WTC11 (cell line): Measurements from ENCODE around the gene NAALADL2. TPM values are rescaled to one million over a fixed set of nuclear protein-coding genes. Genes with fewer than 3 reads are reported as not detected.

ENCODE experiments used
- ATAC-seq: fragments of 200-7000 bp; cut with Tn5 transposase; 2 replicates; pipeline ENCODE4 v1.10.0; 2021; ENCODE audit warnings: mild to moderate bottlenecking, moderate library complexity
- CTCF ChIA-PET: fragments of 300-600 bp; sonication (Branson Sonifier 250); formaldehyde crosslinking; loops from one replicate; lab custom pipeline; 2021; ENCODE audit warnings: antibody characterized with exemption; lab: Charles Lee
- POLR2A ChIA-PET: fragments of 350-600 bp; sonication (Branson Sonifier 250); formaldehyde crosslinking; loops from one replicate; lab custom pipeline; 2021; ENCODE audit warnings: antibody characterized with exemption; lab: Charles Lee
- DNase-seq: peaks from one replicate; pipeline ENCODE4 v3.0.0; 2021; ENCODE audit warnings: low spot score
- H3K27ac Mint-ChIP-seq: 2 replicates; pipeline ENCODE4 v1.8.0; 2021; ENCODE audit warnings: mixed read lengths
- H3K27me3 Mint-ChIP-seq: 2 replicates; pipeline ENCODE4 v1.8.0; 2021; ENCODE audit warnings: low read depth, mild to moderate bottlenecking, moderate library complexity, mixed read lengths
- H3K36me3 Mint-ChIP-seq: 2 replicates; pipeline ENCODE4 v1.8.0; 2021; ENCODE audit warnings: mixed read lengths
- H3K4me1 Mint-ChIP-seq: 2 replicates; pipeline ENCODE4 v1.8.0; 2022; ENCODE audit warnings: mixed read lengths
- H3K4me3 Mint-ChIP-seq: 2 replicates; pipeline ENCODE4 v1.8.0; 2021; ENCODE audit warnings: mild to moderate bottlenecking, moderate library complexity, mixed read lengths
- H3K9me3 Mint-ChIP-seq: 2 replicates; pipeline ENCODE4 v1.8.0; 2021; ENCODE audit warnings: mixed read lengths
- ATF3 ChIP-seq: sonication (generic); formaldehyde crosslinking; conservative IDR thresholded peaks from 2 replicates; pipeline ENCODE4 v1.8.1; 2022; ENCODE audit warnings: mild to moderate bottlenecking, missing genetic modification reagents
- CTCF ChIP-seq: fragments of 200-600 bp; IDR thresholded peaks from 2 replicates; pipeline ENCODE4 v1.8.0; 2022; ENCODE audit warnings: antibody characterized with exemption
- E2F5 ChIP-seq: sonication (generic); formaldehyde crosslinking; IDR thresholded peaks from 2 replicates; pipeline ENCODE4 v1.8.1; 2022; ENCODE audit warnings: mild to moderate bottlenecking, moderate library complexity, missing genetic modification reagents
- ESRRA ChIP-seq: sonication (generic); formaldehyde crosslinking; IDR thresholded peaks from 2 replicates; pipeline ENCODE4 v1.8.1; 2022; ENCODE audit warnings: mild to moderate bottlenecking, missing genetic modification reagents, borderline replicate concordance
- ETV6 ChIP-seq: sonication (generic); formaldehyde crosslinking; IDR thresholded peaks from 2 replicates; pipeline ENCODE4 v1.8.1; 2022; ENCODE audit warnings: mild to moderate bottlenecking, missing genetic modification reagents
- FOXJ3 ChIP-seq: sonication (generic); formaldehyde crosslinking; IDR thresholded peaks from 2 replicates; pipeline ENCODE4 v1.9.0; 2021; ENCODE audit warnings: missing genetic modification reagents, mild to moderate bottlenecking, borderline replicate concordance
- FOXK1 ChIP-seq: sonication (generic); formaldehyde crosslinking; IDR thresholded peaks from 2 replicates; pipeline ENCODE4 v1.8.0; 2022; ENCODE audit warnings: mild to moderate bottlenecking, moderate library complexity, missing genetic modification reagents
- GRHL2 ChIP-seq: fragments of 250-450 bp; sonication (Bioruptor Pico); IDR thresholded peaks from 2 replicates; pipeline ENCODE4 v1.8.0; 2022; ENCODE audit warnings: mild to moderate bottlenecking, moderate library complexity; ENCODE audit not compliant: insufficient replicate concordance, severe bottlenecking
- HMGXB4 ChIP-seq: sonication (generic); formaldehyde crosslinking; IDR thresholded peaks from 2 replicates; pipeline ENCODE4 v1.8.1; 2023; ENCODE audit warnings: mild to moderate bottlenecking, moderate library complexity, missing genetic modification reagents
- IRF2 ChIP-seq: sonication (generic); formaldehyde crosslinking; IDR thresholded peaks from 2 replicates; pipeline ENCODE4 v1.8.0; 2022; ENCODE audit warnings: low read depth, missing genetic modification reagents, borderline replicate concordance
- MLX ChIP-seq: sonication (generic); formaldehyde crosslinking; IDR thresholded peaks from 2 replicates; pipeline ENCODE4 v1.8.1; 2023; ENCODE audit warnings: mild to moderate bottlenecking, missing genetic modification reagents, moderate library complexity
- MXD4 ChIP-seq: fragments of 250-450 bp; sonication (Bioruptor Pico); IDR thresholded peaks from 2 replicates; pipeline ENCODE4 v1.8.0; 2021; ENCODE audit warnings: mild to moderate bottlenecking, moderate library complexity, borderline replicate concordance
- NR1H2 ChIP-seq: sonication (generic); formaldehyde crosslinking; IDR thresholded peaks from 2 replicates; pipeline ENCODE4 v1.9.0; 2021; ENCODE audit warnings: mild to moderate bottlenecking, moderate library complexity, missing genetic modification reagents
- NR2C2 ChIP-seq: sonication (generic); formaldehyde crosslinking; IDR thresholded peaks from 2 replicates; pipeline ENCODE4 v1.8.0; 2022; ENCODE audit warnings: mild to moderate bottlenecking, missing genetic modification reagents
- SOX15 ChIP-seq: fragments of 250-450 bp; sonication (Bioruptor Pico); IDR thresholded peaks from 2 replicates; pipeline ENCODE4 v1.9.0; 2021; ENCODE audit warnings: mild to moderate bottlenecking
- ZNF219 ChIP-seq: sonication (generic); formaldehyde crosslinking; IDR thresholded peaks from 2 replicates; pipeline ENCODE4 v1.8.0; 2023; ENCODE audit warnings: missing genetic modification reagents, mild to moderate bottlenecking, borderline replicate concordance
- ZNF232 ChIP-seq: sonication (generic); formaldehyde crosslinking; IDR thresholded peaks from 2 replicates; pipeline ENCODE4 v1.8.0; 2022; ENCODE audit warnings: mild to moderate bottlenecking, missing genetic modification reagents
- ZNF263 ChIP-seq: sonication (generic); formaldehyde crosslinking; IDR thresholded peaks from 2 replicates; pipeline ENCODE4 v1.8.1; 2022; ENCODE audit warnings: low read depth, mild to moderate bottlenecking, moderate library complexity, missing genetic modification reagents
- ZNF317 ChIP-seq: sonication (generic); formaldehyde crosslinking; IDR thresholded peaks from 2 replicates; pipeline ENCODE4 v1.8.1; 2023; ENCODE audit warnings: low read depth, mild to moderate bottlenecking, moderate library complexity, missing genetic modification reagents, borderline replicate concordance
- ZNF671 ChIP-seq: fragments of 250-450 bp; sonication (Bioruptor Pico); IDR thresholded peaks from 2 replicates; pipeline ENCODE4 v1.8.0; 2021; ENCODE audit warnings: mild to moderate bottlenecking
- total RNA-seq: library from RNA; stranded (reverse); gene quantifications from 3 replicates; pipeline ENCODE4 v1.2.3, GENCODE V29; 2021
- TF ChIP-seq, protein P1 (sequence below): fragments of 250-450 bp; sonication (Bioruptor Pico); conservative IDR thresholded peaks from 2 replicates; pipeline ENCODE4 v1.9.0; 2021; ENCODE audit warnings: mild to moderate bottlenecking
- TF ChIP-seq, protein P2 (sequence below): sonication (generic); formaldehyde crosslinking; IDR thresholded peaks from 2 replicates; pipeline ENCODE4 v1.8.0; 2022; ENCODE audit warnings: mild to moderate bottlenecking, missing genetic modification reagents
- TF ChIP-seq, protein P3 (sequence below): fragments of 250-450 bp; sonication (Bioruptor Pico); IDR thresholded peaks from 2 replicates; pipeline ENCODE4 v1.9.0; 2021; ENCODE audit warnings: moderate library complexity, mild to moderate bottlenecking, inconsistent platforms, borderline replicate concordance
- TF ChIP-seq, protein P4 (sequence below): sonication (generic); formaldehyde crosslinking; IDR thresholded peaks from 2 replicates; pipeline ENCODE4 v1.8.1; 2023; ENCODE audit warnings: mild to moderate bottlenecking, missing genetic modification reagents, moderate library complexity

Gene NAALADL2
- total RNA-seq, 1 experiment from 2014 or later: 1.2 TPM

GRCh38 chr3:174826069-174826468, 33.1 kb upstream of the NAALADL2 start:
- CTCF ChIA-PET: no interaction called here
- TF ChIP-seq FOXK1 (CRISPR knock-in tag): no peak
- no peak for TF ChIP-seq MLX (CRISPR knock-in tag)
- TF ChIP-seq, protein P1, sequence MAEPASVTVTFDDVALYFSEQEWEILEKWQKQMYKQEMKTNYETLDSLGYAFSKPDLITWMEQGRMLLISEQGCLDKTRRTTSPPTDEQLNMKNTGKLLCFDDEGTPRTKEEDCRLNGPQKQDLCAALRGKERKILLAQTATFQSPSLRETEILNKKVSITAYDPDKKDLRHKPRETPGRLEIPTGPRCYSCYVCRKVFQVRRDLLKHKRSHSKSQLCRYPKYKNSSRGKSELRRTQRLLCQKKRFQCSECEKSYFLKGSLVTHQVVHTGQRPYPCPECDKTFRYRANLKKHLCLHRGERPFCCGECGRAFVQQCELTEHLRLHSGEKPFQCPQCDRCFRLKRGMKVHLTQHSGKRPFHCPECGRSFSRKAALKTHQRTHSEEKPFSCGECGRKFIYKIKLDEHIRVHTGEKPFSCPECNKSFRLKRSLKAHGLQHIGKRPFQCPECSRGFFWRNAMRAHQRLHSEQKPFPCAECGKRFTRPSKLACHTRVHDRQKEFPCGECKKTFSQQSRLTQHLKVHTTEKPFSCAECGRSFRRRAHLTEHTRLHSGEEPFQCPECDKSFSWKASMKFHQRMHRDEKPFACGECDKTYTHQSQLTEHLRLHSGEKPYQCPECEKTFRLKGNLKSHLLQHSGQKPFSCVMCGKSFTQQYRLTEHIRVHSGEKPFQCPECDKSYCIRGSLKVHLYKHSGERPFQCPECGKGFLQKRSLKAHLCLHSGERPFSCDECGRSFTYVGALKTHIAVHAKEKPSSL (CRISPR knock-in tag): no peak
- TF ChIP-seq ZNF232 (CRISPR knock-in tag): no peak
- TF ChIP-seq FOXJ3 (CRISPR knock-in tag): no peak
- TF ChIP-seq ZNF671 (CRISPR knock-in tag): no peak
- TF ChIP-seq ETV6 (CRISPR knock-in tag): no peak
- no peak for TF ChIP-seq SOX15
- TF ChIP-seq IRF2 (CRISPR knock-in tag): no peak
- TF ChIP-seq HMGXB4: no peak
- TF ChIP-seq, protein P2, sequence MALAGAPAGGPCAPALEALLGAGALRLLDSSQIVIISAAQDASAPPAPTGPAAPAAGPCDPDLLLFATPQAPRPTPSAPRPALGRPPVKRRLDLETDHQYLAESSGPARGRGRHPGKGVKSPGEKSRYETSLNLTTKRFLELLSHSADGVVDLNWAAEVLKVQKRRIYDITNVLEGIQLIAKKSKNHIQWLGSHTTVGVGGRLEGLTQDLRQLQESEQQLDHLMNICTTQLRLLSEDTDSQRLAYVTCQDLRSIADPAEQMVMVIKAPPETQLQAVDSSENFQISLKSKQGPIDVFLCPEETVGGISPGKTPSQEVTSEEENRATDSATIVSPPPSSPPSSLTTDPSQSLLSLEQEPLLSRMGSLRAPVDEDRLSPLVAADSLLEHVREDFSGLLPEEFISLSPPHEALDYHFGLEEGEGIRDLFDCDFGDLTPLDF (CRISPR knock-in tag): no peak
- no peak for TF ChIP-seq E2F5 (CRISPR knock-in tag)
- no peak for TF ChIP-seq NR1H2
- TF ChIP-seq NR2C2 (CRISPR knock-in tag): no peak
- TF ChIP-seq, protein P3, sequence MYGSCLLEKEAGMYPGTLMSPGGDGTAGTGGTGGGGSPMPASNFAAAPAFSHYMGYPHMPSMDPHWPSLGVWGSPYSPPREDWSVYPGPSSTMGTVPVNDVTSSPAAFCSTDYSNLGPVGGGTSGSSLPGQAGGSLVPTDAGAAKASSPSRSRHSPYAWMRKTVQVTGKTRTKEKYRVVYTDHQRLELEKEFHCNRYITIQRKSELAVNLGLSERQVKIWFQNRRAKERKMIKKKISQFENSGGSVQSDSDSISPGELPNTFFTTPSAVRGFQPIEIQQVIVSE: no peak
- TF ChIP-seq ESRRA (CRISPR knock-in tag): no peak
- no peak for TF ChIP-seq ZNF263 (CRISPR knock-in tag)
- Mint-ChIP-seq H3K9me3 (peaks cover 11% of the 10 kb centered on the region), H3K27ac (no peak overlapping the region), H3K36me3 (no peaks in the 10 kb centered on the region), H3K4me3 (no peak overlapping the region), H3K4me1 (no peaks in the 10 kb centered on the region), H3K27me3 (no peaks in the 10 kb centered on the region)
- POLR2A ChIA-PET: no interaction called here
- ATAC-seq: no peak
- DNase-seq: no peak

DNA sequence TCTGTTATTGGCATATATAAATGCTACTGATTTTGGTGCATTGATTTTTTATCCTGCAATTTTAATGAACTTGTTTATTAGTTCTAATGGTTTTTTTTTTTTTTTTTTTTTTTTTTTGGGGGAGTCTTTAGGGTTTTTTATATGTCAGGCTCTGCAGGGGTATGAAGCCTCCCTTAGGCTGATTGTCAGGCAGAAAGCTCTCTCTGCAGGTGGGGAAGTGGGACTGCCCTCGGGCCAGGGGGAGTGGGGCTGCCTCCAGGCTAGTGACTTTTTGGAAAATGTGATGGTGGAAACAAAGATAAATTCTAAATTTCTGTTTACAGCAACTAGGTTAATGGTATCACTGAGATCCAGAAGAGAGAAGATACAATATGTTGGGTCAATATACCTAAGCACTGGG, 14.4 kb upstream of the NAALADL2 start:
- ChIA-PET POLR2A (interaction anchor here (0.6 kb wide), 1 partner anchor 464 kb away, joined by 5 read pairs; no protein-coding TSS in a partner anchor), CTCF (no interaction called here)
- ATAC-seq: peak; percentile 82
- DNase-seq: no peak
- Mint-ChIP-seq H3K27ac (no peak overlapping the region), H3K27me3 (no peaks in the 10 kb centered on the region), H3K4me3 (no peak overlapping the region), H3K9me3 (peaks cover 18% of the 10 kb centered on the region), H3K4me1 (peaks cover 41% of the 10 kb centered on the region), H3K36me3 (peaks cover 7% of the 10 kb centered on the region)
- no peak for TF ChIP-seq ZNF232 (CRISPR knock-in tag)
- no peak for TF ChIP-seq ATF3 (CRISPR knock-in tag)
- TF ChIP-seq, protein P4, sequence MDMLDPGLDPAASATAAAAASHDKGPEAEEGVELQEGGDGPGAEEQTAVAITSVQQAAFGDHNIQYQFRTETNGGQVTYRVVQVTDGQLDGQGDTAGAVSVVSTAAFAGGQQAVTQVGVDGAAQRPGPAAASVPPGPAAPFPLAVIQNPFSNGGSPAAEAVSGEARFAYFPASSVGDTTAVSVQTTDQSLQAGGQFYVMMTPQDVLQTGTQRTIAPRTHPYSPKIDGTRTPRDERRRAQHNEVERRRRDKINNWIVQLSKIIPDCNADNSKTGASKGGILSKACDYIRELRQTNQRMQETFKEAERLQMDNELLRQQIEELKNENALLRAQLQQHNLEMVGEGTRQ: no peak
- TF ChIP-seq GRHL2 (CRISPR knock-in tag): no peak
- no peak for TF ChIP-seq ZNF317 (CRISPR knock-in tag)
- TF ChIP-seq ESRRA (CRISPR knock-in tag): no peak
- no peak for TF ChIP-seq CTCF
- no peak for TF ChIP-seq MXD4 (CRISPR knock-in tag)
- no peak for TF ChIP-seq ZNF219 (CRISPR knock-in tag)
- TF ChIP-seq MLX (CRISPR knock-in tag): no peak
